OCI-LY1 (cell line): ENCODE data around the gene OR52B4.
"Not testable (repeated sequence)": the region's sequence is repeated elsewhere in the genome, so short reads cannot be mapped to it uniquely, and the experiment has no call there.

Experiments
- H2AFZ ChIP-seq: fragments of 200-600 bp; sonication (generic), shearing (Covaris generic); 2 replicates; pipeline ENCODE4 v1.6.0; 2014; ENCODE audit warnings: antibody characterized with exemption, mild to moderate bottlenecking, low read length
- H3F3A ChIP-seq: fragments of 200-600 bp; sonication (generic), shearing (Covaris generic); 2 replicates; pipeline ENCODE4 v1.6.0; 2014; ENCODE audit warnings: mild to moderate bottlenecking, antibody characterized with exemption, low read length, moderate library complexity; ENCODE audit not compliant: insufficient read depth
- H3K27ac ChIP-seq: fragments of 200-600 bp; sonication (generic); 2 replicates; pipeline ENCODE4 v1.5.1; 2014; ENCODE audit warnings: low read length, mixed run types, mild to moderate bottlenecking, low read depth; ENCODE audit not compliant: poor library complexity, severe bottlenecking
- H3K27me3 ChIP-seq: fragments of 200-600 bp; sonication (generic); 2 replicates; pipeline ENCODE4 v1.6.0; 2014; ENCODE audit warnings: antibody characterized with exemption, mild to moderate bottlenecking, low read length, moderate library complexity; ENCODE audit not compliant: insufficient read depth
- H3K36me3 ChIP-seq: fragments of 200-600 bp; sonication (generic); 2 replicates; pipeline ENCODE4 v1.6.1; 2014; ENCODE audit warnings: mild to moderate bottlenecking, antibody characterized with exemption, low read length, moderate library complexity, mixed read lengths; ENCODE audit not compliant: insufficient read depth
- H3K4me1 ChIP-seq: fragments of 200-600 bp; sonication (generic); 2 replicates; pipeline ENCODE4 v1.5.1; 2014; ENCODE audit warnings: mild to moderate bottlenecking, low read length, moderate library complexity; ENCODE audit not compliant: insufficient read depth, severe bottlenecking
- H3K4me2 ChIP-seq: fragments of 200-600 bp; sonication (generic), shearing (Covaris generic); 2 replicates; pipeline ENCODE4 v1.6.1; 2014; ENCODE audit warnings: low read length
- H3K4me3 ChIP-seq: fragments of 200-600 bp; sonication (generic); 2 replicates; pipeline ENCODE4 v1.5.1; 2014; ENCODE audit warnings: low read length, low read depth, mild to moderate bottlenecking, mixed read lengths; ENCODE audit not compliant: poor library complexity, severe bottlenecking
- H3K79me2 ChIP-seq: fragments of 200-600 bp; shearing (Covaris generic); 2 replicates; pipeline ENCODE4 v1.6.1; 2016; ENCODE audit warnings: mixed run types, low read length, mixed read lengths; ENCODE audit not compliant: insufficient read depth
- H3K9ac ChIP-seq: fragments of 200-600 bp; sonication (generic), shearing (Covaris generic); 2 replicates; pipeline ENCODE4 v1.6.1; 2014; ENCODE audit warnings: mild to moderate bottlenecking, low read length, mixed read lengths
- H3K9me2 ChIP-seq: fragments of 200-600 bp; sonication (generic), shearing (Covaris generic); 2 replicates; pipeline ENCODE4 v1.6.1; 2014; ENCODE audit warnings: low read depth, mild to moderate bottlenecking, low read length, mixed read lengths
- H3K9me3 ChIP-seq: fragments of 200-600 bp; shearing (Covaris generic); 2 replicates; pipeline ENCODE4 v1.6.1; 2014; ENCODE audit warnings: low read length, mixed read lengths
- H4K20me1 ChIP-seq: fragments of 200-600 bp; sonication (generic), shearing (Covaris generic); 2 replicates; pipeline ENCODE4 v1.6.0; 2016; ENCODE audit warnings: mild to moderate bottlenecking, low read length; ENCODE audit not compliant: insufficient read depth
- CTCF ChIP-seq: fragments of 200-600 bp; sonication (generic), shearing (Covaris generic); IDR thresholded peaks from 2 replicates; pipeline ENCODE4 v1.5.1; 2017; ENCODE audit warnings: mild to moderate bottlenecking, antibody characterized with exemption, low read length, moderate library complexity, mixed read lengths
- EZH2 ChIP-seq: fragments of 200-600 bp; sonication (generic), shearing (Covaris generic); IDR thresholded peaks from 2 replicates; pipeline ENCODE4 v1.8.0; 2017; ENCODE audit warnings: borderline replicate concordance, mixed run types, mild to moderate bottlenecking, antibody characterized with exemption, low read length, moderate library complexity, mixed read lengths

OR52B4 gene

DNA sequence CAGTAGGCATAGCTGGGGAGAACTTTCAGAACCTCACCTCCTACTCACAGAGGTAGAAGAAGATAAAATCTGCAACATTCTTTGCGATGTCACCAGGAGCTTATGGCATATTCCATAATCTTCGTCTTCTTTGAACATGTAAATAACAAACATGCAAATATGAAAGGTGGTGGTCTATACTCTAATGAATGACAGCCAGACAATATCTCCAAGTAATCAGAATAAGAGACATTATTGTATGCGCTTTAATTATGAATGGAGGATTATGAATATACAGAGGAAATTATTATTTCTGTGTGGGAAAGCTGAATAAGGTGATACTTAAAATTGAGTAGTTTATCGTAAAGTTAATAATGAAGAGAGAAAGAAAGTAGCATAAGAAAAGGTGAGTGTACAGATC lies at the start of gene OR52B4:
TSS of gene OR52B4 (minus strand) at position 101 of the 400 bp plus-strand sequence. CDS start at position 10, 91 bp downstream.
- Histone ChIP-seq H3K4me2 (no peak within 1 kb of the TSS), H3K4me1 (no peaks in the 10 kb centered on the region), H3F3A (no peaks in the 10 kb centered on the region), H3K9ac (no peak within 1 kb of the TSS), H3K9me2 (no peaks in the 10 kb centered on the region), H3K27me3 (no peaks in the 10 kb centered on the region; the same call in 1 of the 2 replicates), H3K9me3 (no peaks in the 10 kb centered on the region), H3K36me3 (no peaks in the 10 kb centered on the region), H4K20me1 (no peaks in the 10 kb centered on the region), H3K79me2 (no peaks in the 10 kb centered on the region), H3K27ac (no peak within 1 kb of the TSS), H3K4me3 (no peak within 1 kb of the TSS), H2AFZ (no peak within 1 kb of the TSS)
- TF ChIP-seq CTCF: no peak
- no peak for TF ChIP-seq EZH2

DNA sequence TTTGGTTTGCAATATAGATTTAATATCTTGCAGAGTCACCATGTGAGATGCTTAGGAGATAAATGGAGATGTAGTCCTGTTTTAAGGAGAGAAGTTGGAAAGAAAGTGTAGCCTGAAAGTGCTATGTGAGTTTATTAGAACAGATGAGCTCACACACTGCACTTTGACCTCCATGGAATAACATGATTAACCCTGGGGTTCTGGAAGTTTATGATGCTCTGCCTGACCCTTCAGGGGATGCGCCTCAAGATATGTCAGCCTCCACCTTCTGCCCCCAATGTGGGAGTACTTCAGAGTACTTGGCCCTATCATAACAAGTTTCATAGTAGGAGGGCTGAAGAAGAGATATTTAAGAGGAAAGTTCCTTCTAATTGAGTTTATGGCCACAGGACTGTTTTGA lies 48.6 kb upstream of the OR52B4 start:
- Histone ChIP-seq H2AFZ (no peak overlapping the region), H3K9me2 (no peaks in the 10 kb centered on the region), H3K4me1 (no peaks in the 10 kb centered on the region), H4K20me1 (no peaks in the 10 kb centered on the region), H3K9ac (no peak overlapping the region), H3F3A (no peaks in the 10 kb centered on the region), H3K27ac (no peak overlapping the region), H3K9me3 (no peaks in the 10 kb centered on the region), H3K27me3 (no peaks in the 10 kb centered on the region), H3K4me3 (no peak overlapping the region), H3K79me2 (no peaks in the 10 kb centered on the region), H3K4me2 (no peak overlapping the region), H3K36me3 (no peaks in the 10 kb centered on the region)
- TF ChIP-seq CTCF (no peak), EZH2 (no peak)

- H3K27me3 ChIP-seq: no peaks in the 10 kb centered on the region
- H3K9me2 ChIP-seq: no peaks in the 10 kb centered on the region
- H3K36me3 ChIP-seq: no peaks in the 10 kb centered on the region
- no peak overlapping the region for H3K4me2 ChIP-seq
- no peak overlapping the region for H3K4me3 ChIP-seq
- no peak overlapping the region for H2AFZ ChIP-seq
- H3F3A ChIP-seq: no peaks in the 10 kb centered on the region
- H3K9me3 ChIP-seq: no peaks in the 10 kb centered on the region
- no peak for TF ChIP-seq CTCF
- no peak for TF ChIP-seq EZH2
- H3K4me1 ChIP-seq: no peaks in the 10 kb centered on the region
- H4K20me1 ChIP-seq: no peaks in the 10 kb centered on the region
- no peak overlapping the region for H3K27ac ChIP-seq
- no peaks in the 10 kb centered on the region for H3K79me2 ChIP-seq
- no peak overlapping the region for H3K9ac ChIP-seq
Observed at GRCh38 chr11:4416306-4416705, 48.1 kb upstream of the OR52B4 start.

DNA sequence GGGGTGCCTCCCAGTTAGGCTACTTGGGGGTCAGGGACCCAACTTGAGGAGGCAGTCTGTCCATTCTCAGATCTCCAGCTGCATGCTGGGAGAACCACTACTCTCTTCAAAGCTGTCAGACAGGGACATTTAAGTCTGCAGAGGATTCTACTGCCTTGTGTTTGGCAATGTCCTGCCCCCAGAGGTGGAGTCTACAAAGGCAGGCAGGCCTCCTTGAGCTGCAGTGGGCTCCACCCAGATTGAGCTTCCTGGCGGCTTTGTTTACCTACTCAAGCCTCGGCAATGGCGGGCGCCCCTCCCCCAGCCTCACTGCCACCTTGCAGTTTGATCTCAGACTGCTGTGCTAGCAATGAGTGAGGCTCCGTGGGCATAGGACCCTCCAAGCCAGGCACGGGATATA lies 38.0 kb upstream of the OR52B4 start:
- not testable (repeated sequence) for H3K9ac ChIP-seq, H3K36me3 ChIP-seq, H3K27ac ChIP-seq, H2AFZ ChIP-seq, H3K27me3 ChIP-seq, H3F3A ChIP-seq, H3K79me2 ChIP-seq, H3K4me2 ChIP-seq, H4K20me1 ChIP-seq, H3K4me1 ChIP-seq, H3K4me3 ChIP-seq, H3K9me2 ChIP-seq, H3K9me3 ChIP-seq
